HepG2 (cell line): ENCODE measurements around the gene RALY. TPM values are rescaled to one million over a fixed set of nuclear protein-coding genes. Genes with fewer than 3 reads are reported as not detected.

Source experiments
- ELF4 ChIP-seq: sonication (generic); formaldehyde crosslinking; IDR thresholded peaks from 2 replicates; pipeline ENCODE4 v1.5.0; 2020; ENCODE audit warnings: missing genetic modification reagents, mild to moderate bottlenecking, moderate library complexity, borderline replicate concordance
- FOXP4 ChIP-seq: sonication (generic); formaldehyde crosslinking; IDR thresholded peaks from 2 replicates; pipeline ENCODE4 v1.4.0; 2020; ENCODE audit warnings: missing genetic modification reagents
- MBD4 ChIP-seq: IDR thresholded peaks from 2 replicates; pipeline ENCODE4 v1.6.1; 2012; ENCODE audit warnings: low read length, inconsistent platforms, borderline replicate concordance
- RCOR2 ChIP-seq: IDR thresholded peaks from 2 replicates; pipeline ENCODE4 v1.6.1; 2016; ENCODE audit warnings: missing biosample characterization, missing genetic modification reagents
- SKI ChIP-seq: fragments of 450-650 bp; IDR thresholded peaks from one replicate; pipeline ENCODE4 v1.6.1; 2018; ENCODE audit warnings: mild to moderate bottlenecking; ENCODE audit not compliant: partially characterized antibody
- THRA ChIP-seq: sonication (generic); formaldehyde crosslinking; IDR thresholded peaks from 2 replicates; pipeline ENCODE4 v1.4.0; 2020; ENCODE audit warnings: missing genetic modification reagents, borderline replicate concordance
- ZNF407 ChIP-seq: sonication (generic); formaldehyde crosslinking; IDR thresholded peaks from one replicate; pipeline ENCODE4 v1.5.1; 2020; ENCODE audit warnings: mild to moderate bottlenecking, missing genetic modification reagents; ENCODE audit errors: not compliant biosample characterization
- ZNF564 ChIP-seq: sonication (generic); formaldehyde crosslinking; IDR thresholded peaks from 2 replicates; pipeline ENCODE4 v1.8.1; 2023; ENCODE audit warnings: mild to moderate bottlenecking, missing genetic modification reagents
- polyA plus RNA-seq, 8 experiments: library from polyadenylated mRNA; depleted of rRNA in 3 of 8; stranded (reverse) in 7 of 8; unstranded in 1 of 8; fragments of >200 nt; fragmentation: Illumina TruSeq in 4 of 8; extraction: Trizol in 4 of 8; gene quantifications; 2 replicates each; pipeline versions ENCODE4 v1.2.1 to v1.2.3, GENCODE V29; 2011 to 2016; ENCODE audit warnings: low read depth in 4 of 8, missing spikeins in 1 of 8, mixed read lengths in 1 of 8; ENCODE audit not compliant: insufficient read depth in 1 of 8
- total RNA-seq, 5 experiments: library from RNA; depleted of rRNA; stranded (reverse); fragments of >200 nt; fragmentation: Illumina TruSeq; extraction: Trizol; gene quantifications; 2 replicates each; pipeline ENCODE4 v1.2.3, GENCODE V29; 2016; ENCODE audit warnings: low read depth in 1 of 5

Gene RALY
- total and polyA plus RNA-seq, 2 of the 13 experiments (the other 11 are each of a cell fraction or from before 2014, with no cell fraction given) = 178 to 186 TPM

GRCh38 chr20:33969563-33969962, 24.1 kb upstream of the RALY start (continued):
- TF ChIP-seq FOXP4 = no peak
- no peak for TF ChIP-seq ELF4 (CRISPR knock-in tag)
- TF ChIP-seq RCOR2 (CRISPR knock-in tag) = no peak
- TF ChIP-seq SKI = no peak
- TF ChIP-seq THRA (CRISPR knock-in tag) = no peak
- no peak for TF ChIP-seq ZNF564 (CRISPR knock-in tag)
- TF ChIP-seq MBD4 = no peak
- TF ChIP-seq ZNF407 = no peak
